Mucosa of descending colon (tissue), 3 donors: ENCODE results near the gene SH3PXD2A. TPM values are rescaled to one million over a fixed set of nuclear protein-coding genes. Genes with fewer than 3 reads are reported as not detected.

ENCODE experiments used
- ATAC-seq: fragments of 200-7000 bp; cut with Tn5 transposase; one replicate; pipeline ENCODE4 v1.9.1; 2020; ENCODE audit warnings: mild to moderate bottlenecking, moderate library complexity
- DNase-seq, 3 donors: peaks; one replicate each; pipeline ENCODE4 v3.0.0-alpha.2; 2020
- H3K36me3 ChIP-seq: fragments of 200-600 bp; one replicate; pipeline ENCODE4 v1.8.0; 2021; ENCODE audit warnings: low read depth, mild to moderate bottlenecking
- H3K4me1 ChIP-seq: fragments of 200-600 bp; one replicate; pipeline ENCODE4 v1.8.0; 2021; ENCODE audit warnings: low read depth, mild to moderate bottlenecking
- H3K4me3 ChIP-seq: fragments of 200-600 bp; one replicate; pipeline ENCODE4 v1.8.0; 2021; ENCODE audit warnings: mild to moderate bottlenecking
- H3K9me3 ChIP-seq: fragments of 200-600 bp; one replicate; pipeline ENCODE4 v1.8.0; 2021; ENCODE audit warnings: mild to moderate bottlenecking
- intact Hi-C, 2 donors: fragments of 100-400 bp; cut with DNase I in 1 of 2; cut with micrococcal nuclease in 1 of 2; formaldehyde crosslinking; loops; one replicate each; pipeline versions ENCODE4 v1.11.0 to v1.11.1; 2022; cut with DNase I, micrococcal nuclease
- total RNA-seq, 3 donors: library from RNA; stranded (reverse); fragmentation: NEBNext Ultra II Directional in 2 of 3; extraction: Animal tissue kit (Norgen Biotek cat#: 25700) in 2 of 3; gene quantifications; one replicate each; pipeline versions ENCODE4 v1.2.1 to v1.2.4, GENCODE V29; 2021 to 2023
- TF ChIP-seq, protein P1 (sequence below): fragments of 200-600 bp; IDR thresholded peaks from one replicate; pipeline ENCODE4 v1.8.0; 2022; ENCODE audit warnings: antibody characterized with exemption, mild to moderate bottlenecking
- donor health status: DM: no; HTN: no; CAD: no; lungs with moderate emphysema.
- donor health status: DM: no; HTN: no; CAD: no.
- donor health status: DM: no; HTN: yes; CAD: no.

Gene SH3PXD2A
- total RNA-seq, 3 donors from 2014 or later = 46.1 to 91.4 (median 60.6) TPM

DNA sequence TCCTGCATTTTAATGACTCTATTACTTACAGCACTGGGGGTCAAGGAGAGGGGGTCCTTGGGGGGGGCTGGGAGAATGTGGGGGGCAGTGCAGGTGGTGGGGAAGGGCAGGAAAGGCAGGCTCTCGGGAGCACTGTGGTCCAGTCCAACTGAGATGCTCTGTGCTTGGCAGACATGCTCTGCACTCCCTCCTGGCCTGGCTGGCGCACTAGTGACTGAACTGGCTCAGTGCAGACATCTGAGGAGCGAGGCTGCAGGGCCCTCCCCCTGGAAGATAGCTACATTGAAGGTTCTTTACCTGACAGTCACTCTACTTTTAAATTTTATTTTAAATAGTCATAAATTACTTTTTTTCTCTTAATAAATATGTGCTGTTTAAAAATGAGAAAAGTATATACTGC lies 256.2 kb downstream of the SH3PXD2A start:
- DNase-seq (no peak), ATAC-seq (no peak)
- Histone ChIP-seq H3K36me3 (no peaks in the 10 kb centered on the region), H3K4me1 (peaks cover 5% of the 10 kb centered on the region), H3K4me3 (no peak overlapping the region), H3K9me3 (no peaks in the 10 kb centered on the region)
- TF ChIP-seq, protein P1, sequence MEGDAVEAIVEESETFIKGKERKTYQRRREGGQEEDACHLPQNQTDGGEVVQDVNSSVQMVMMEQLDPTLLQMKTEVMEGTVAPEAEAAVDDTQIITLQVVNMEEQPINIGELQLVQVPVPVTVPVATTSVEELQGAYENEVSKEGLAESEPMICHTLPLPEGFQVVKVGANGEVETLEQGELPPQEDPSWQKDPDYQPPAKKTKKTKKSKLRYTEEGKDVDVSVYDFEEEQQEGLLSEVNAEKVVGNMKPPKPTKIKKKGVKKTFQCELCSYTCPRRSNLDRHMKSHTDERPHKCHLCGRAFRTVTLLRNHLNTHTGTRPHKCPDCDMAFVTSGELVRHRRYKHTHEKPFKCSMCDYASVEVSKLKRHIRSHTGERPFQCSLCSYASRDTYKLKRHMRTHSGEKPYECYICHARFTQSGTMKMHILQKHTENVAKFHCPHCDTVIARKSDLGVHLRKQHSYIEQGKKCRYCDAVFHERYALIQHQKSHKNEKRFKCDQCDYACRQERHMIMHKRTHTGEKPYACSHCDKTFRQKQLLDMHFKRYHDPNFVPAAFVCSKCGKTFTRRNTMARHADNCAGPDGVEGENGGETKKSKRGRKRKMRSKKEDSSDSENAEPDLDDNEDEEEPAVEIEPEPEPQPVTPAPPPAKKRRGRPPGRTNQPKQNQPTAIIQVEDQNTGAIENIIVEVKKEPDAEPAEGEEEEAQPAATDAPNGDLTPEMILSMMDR = no peak
- intact Hi-C loops = no loop called here

GRCh38 chr10:103598654-103599115 lies 256.7 kb downstream of the SH3PXD2A start:
- no peaks in the 10 kb centered on the region for H3K9me3 ChIP-seq
- peak; percentile 84 for ATAC-seq
- no peaks in the 10 kb centered on the region for H3K36me3 ChIP-seq
- no peak overlapping the region for H3K4me3 ChIP-seq
- TF ChIP-seq, protein P1 = peak; percentile 27
- DNase-seq = peak in 2 of 3 donors; percentile 66 to 80
- peaks cover 5% of the 10 kb centered on the region for H3K4me1 ChIP-seq
- intact Hi-C loops = no loop called here

DNA sequence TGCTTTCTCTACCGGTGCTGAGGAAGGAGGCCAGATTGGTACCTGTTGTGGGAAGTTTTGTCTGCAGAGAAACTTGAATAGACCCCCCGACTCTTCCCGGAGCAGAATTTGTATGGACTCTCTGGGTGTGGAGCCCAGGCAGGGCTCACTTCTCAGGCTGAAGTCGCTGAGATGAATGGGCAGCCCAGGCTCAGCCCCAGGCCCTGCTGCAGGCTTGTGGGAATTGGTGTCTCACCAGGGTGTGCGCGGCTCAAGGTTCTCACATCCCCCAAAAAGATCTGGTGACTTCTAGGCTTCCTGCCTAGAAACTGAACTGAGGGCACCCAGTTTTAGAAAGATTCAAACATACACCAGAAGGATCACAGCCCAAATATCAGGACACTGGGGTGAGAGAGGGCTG lies 258.4 kb downstream of the SH3PXD2A start:
- DNase-seq (no peak), ATAC-seq (no peak)
- no peaks in the 10 kb centered on the region for H3K36me3 ChIP-seq
- TF ChIP-seq, protein P1 = no peak
- H3K4me3 ChIP-seq = no peak overlapping the region
- no peaks in the 10 kb centered on the region for H3K9me3 ChIP-seq
- peaks cover 5% of the 10 kb centered on the region for H3K4me1 ChIP-seq
- intact Hi-C loops = no loop called here

DNA sequence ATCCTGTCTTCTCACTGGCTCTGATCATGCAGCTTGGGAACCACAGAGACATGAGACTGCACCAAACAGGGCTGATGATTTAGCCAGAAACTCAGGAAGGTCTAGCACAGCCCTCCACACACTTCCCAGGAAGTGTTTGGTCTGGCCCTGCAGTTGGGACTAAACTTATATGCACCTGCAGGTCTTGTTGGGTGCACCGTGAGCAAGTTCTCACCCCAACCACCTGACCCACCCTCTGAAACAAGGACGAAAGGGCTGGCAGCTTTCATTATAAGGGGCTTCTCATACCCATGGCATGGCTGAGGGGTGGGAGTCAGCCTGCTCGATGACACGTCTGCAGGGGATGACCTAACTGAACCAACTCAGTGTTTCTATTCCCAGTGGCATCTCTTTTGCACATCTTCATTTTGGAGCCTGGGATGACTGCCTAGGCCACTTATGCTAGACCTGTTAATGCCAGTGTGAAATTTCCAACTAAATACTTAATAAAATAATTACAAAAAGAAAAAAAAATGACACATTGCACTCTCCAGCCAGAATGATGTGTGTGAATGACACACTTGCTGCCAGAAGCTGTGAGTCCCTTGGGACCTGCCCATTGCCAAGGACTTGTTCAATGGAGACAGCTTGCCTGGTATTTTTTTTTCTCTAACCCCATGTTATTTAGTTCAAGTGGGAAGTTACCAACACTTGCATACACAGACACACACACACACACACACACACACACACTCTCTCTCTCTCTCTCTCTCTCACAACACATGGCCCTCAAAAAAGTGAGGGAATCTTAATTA lies 259.2 kb downstream of the SH3PXD2A start:
- H3K36me3 ChIP-seq = no peaks in the 10 kb centered on the region
- DNase-seq (no peak), ATAC-seq (no peak)
- no peak overlapping the region for H3K4me3 ChIP-seq
- H3K4me1 ChIP-seq = peaks cover 5% of the 10 kb centered on the region
- TF ChIP-seq, protein P1 = no peak
- intact Hi-C loops = no loop called here
- H3K9me3 ChIP-seq = no peaks in the 10 kb centered on the region

GRCh38 chr10:103593022-103593570 lies 262.3 kb downstream of the SH3PXD2A start:
- H3K4me1 ChIP-seq = peaks cover 3% of the 10 kb centered on the region
- intact Hi-C loops = no loop called here
- no peaks in the 10 kb centered on the region for H3K36me3 ChIP-seq
- no peaks in the 10 kb centered on the region for H3K9me3 ChIP-seq
- no peak overlapping the region for H3K4me3 ChIP-seq
- DNase-seq (no peak), ATAC-seq (no peak)
- TF ChIP-seq, protein P1 = no peak
